Nephron (organoid): Measurements from ENCODE around the gene DUSP22.

Experiments used
- H3K27ac Mint-ChIP-seq, 3 experiments: 2 replicates each; pipeline ENCODE4 v1.8.0; 2020; ENCODE audit warnings: mixed read lengths in 3 of 3, mild to moderate bottlenecking in 2 of 3, moderate library complexity in 1 of 3
- H3K27me3 Mint-ChIP-seq: 2 replicates; pipeline ENCODE4 v1.8.0; 2021; ENCODE audit warnings: low read depth, mild to moderate bottlenecking, moderate library complexity, mixed read lengths
- H3K36me3 Mint-ChIP-seq: 2 replicates; pipeline ENCODE4 v1.8.0; 2020; ENCODE audit warnings: low read depth, mixed read lengths
- H3K4me1 Mint-ChIP-seq: 2 replicates; pipeline ENCODE4 v1.8.0; 2020; ENCODE audit warnings: mixed read lengths
- H3K4me3 Mint-ChIP-seq, 3 experiments: 2 replicates each; pipeline ENCODE4 v1.8.0; 2020; ENCODE audit warnings: mild to moderate bottlenecking in 3 of 3, mixed read lengths in 3 of 3, moderate library complexity in 2 of 3
- H3K9me3 Mint-ChIP-seq: 2 replicates; pipeline ENCODE4 v1.8.0; 2020; ENCODE audit warnings: mixed read lengths
- TF ChIP-seq, protein P1 (sequence below), 3 experiments: fragments of 200-600 bp; sonication (generic); IDR thresholded peaks; one replicate each; pipeline ENCODE4 v1.5.0; 2021; ENCODE audit warnings: antibody characterized with exemption in 3 of 3; ENCODE audit not compliant: unreplicated experiment in 3 of 3

Gene DUSP22

GRCh38 chr6:336159-337114, 44.1 kb downstream of the DUSP22 start:
- H3K9me3 Mint-ChIP-seq, result peaks cover 15% of the 10 kb centered on the region
- TF ChIP-seq, protein P1, sequence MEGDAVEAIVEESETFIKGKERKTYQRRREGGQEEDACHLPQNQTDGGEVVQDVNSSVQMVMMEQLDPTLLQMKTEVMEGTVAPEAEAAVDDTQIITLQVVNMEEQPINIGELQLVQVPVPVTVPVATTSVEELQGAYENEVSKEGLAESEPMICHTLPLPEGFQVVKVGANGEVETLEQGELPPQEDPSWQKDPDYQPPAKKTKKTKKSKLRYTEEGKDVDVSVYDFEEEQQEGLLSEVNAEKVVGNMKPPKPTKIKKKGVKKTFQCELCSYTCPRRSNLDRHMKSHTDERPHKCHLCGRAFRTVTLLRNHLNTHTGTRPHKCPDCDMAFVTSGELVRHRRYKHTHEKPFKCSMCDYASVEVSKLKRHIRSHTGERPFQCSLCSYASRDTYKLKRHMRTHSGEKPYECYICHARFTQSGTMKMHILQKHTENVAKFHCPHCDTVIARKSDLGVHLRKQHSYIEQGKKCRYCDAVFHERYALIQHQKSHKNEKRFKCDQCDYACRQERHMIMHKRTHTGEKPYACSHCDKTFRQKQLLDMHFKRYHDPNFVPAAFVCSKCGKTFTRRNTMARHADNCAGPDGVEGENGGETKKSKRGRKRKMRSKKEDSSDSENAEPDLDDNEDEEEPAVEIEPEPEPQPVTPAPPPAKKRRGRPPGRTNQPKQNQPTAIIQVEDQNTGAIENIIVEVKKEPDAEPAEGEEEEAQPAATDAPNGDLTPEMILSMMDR (IDR thresholded peaks at IDR 0.05; ENCODE audit: unreplicated experiment in 3 of 3), result no peak

GRCh38 chr6:337805-338368, 45.6 kb downstream of the DUSP22 start:
- Mint-ChIP-seq H3K4me1 (peaks cover 22% of the 10 kb centered on the region), H3K36me3 (peaks cover 8% of the 10 kb centered on the region), H3K27ac (no peak overlapping the region), H3K4me3 (no peak overlapping the region), H3K27me3 (no peaks in the 10 kb centered on the region), H3K9me3 (peaks cover 18% of the 10 kb centered on the region)
- TF ChIP-seq, protein P1 (IDR thresholded peaks at IDR 0.05; ENCODE audit: unreplicated experiment in 3 of 3), result no peak

More at GRCh38 chr6:336159-337114, 44.1 kb downstream of the DUSP22 start:
- Mint-ChIP-seq H3K27me3 (no peaks in the 10 kb centered on the region), H3K36me3 (peaks cover 4% of the 10 kb centered on the region), H3K4me1 (peaks cover 22% of the 10 kb centered on the region), H3K4me3 (no peak overlapping the region), H3K27ac (no peak overlapping the region)

DNA sequence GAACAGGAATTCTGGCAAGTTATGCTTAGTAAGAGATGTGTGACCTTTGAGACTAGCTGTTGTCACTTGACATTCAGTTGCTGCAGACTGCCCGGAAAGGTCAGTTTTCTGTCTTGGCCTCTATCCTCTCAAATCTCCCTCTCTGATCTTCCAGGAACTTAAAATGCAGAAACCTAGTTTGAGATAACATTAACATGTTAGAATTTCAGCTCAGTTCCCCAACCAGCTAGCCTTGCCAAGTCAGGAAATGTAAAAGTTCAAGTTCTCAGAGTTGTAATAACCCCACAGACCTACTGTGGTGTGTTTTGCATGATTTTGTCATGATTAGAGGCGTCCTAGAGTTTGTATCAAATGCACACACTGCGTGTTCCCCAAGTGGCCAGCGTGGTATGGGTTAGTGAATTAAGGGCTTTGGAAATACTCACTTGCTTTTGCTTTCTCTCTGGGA, 46.6 kb downstream of the DUSP22 start:
- Mint-ChIP-seq H3K4me3 (no peak overlapping the region), H3K27ac (peak overlapping the region in 1 of 3 experiments; percentile 6), H3K36me3 (peaks cover 8% of the 10 kb centered on the region), H3K9me3 (peaks cover 22% of the 10 kb centered on the region), H3K4me1 (peaks cover 22% of the 10 kb centered on the region), H3K27me3 (no peaks in the 10 kb centered on the region)
- TF ChIP-seq, protein P1 (IDR thresholded peaks at IDR 0.05; ENCODE audit: unreplicated experiment in 3 of 3), result no peak

DNA sequence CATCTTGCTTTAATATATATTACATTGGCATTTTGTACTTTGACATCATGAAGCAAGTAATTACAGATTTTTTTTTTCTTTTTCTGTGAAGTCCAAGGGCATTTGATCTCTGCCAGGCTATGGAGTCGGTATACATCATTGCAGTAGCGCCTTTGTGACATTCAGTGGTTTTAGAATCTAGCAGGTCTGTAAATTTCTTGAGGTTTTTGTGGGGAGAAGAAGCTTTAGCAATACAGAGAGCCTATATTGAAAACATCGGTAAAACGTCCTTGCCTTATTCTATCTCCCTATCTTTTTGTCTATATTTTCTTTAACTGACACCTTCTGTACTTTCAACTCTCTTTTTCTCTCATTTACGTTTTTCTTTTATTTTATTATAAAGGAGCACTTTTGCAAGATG, 47.2 kb downstream of the DUSP22 start:
- peaks cover 27% of the 10 kb centered on the region for H3K9me3 Mint-ChIP-seq
- H3K4me3 Mint-ChIP-seq, result no peak overlapping the region
- no peaks in the 10 kb centered on the region for H3K27me3 Mint-ChIP-seq
- no peak overlapping the region for H3K27ac Mint-ChIP-seq
- peaks cover 9% of the 10 kb centered on the region for H3K36me3 Mint-ChIP-seq
- peaks cover 22% of the 10 kb centered on the region for H3K4me1 Mint-ChIP-seq
- TF ChIP-seq, protein P1 (IDR thresholded peaks at IDR 0.05; ENCODE audit: unreplicated experiment in 3 of 3), result no peak

DNA sequence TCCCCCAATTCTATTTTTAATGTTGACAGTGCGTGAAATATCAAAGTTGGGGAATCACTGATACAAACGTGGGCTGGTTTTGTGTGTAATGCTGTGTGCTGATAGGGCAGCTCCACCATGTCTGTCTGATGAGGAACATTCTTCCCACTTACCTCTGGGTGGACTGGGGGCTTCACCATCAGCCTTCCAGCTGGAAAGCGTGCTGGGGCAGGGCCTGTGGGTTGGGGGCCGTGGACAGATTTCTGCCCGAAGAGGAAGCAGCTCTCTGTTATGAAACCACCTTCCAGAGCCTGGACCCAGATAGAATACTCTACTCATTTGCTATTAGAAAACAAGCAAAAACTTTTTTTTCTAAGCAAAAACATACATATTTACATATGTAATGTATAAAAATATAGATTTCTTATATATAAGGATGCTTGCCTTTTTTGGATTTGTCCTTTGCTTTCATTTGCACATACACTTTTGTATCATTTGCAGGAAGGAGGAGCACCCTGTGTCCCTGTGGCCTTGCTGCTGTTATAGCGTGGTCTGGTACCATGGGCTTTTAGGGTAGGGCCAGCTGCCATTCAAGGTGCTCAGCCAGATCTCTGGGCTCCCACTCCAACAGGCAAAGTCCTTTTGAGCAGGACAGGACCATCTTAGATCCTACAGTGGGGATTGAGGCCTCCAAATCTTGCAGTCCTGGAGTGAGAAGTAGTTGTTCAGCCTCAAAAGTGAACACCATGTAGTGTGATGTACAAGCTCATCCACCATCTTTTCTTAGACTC, 48.1 kb downstream of the DUSP22 start:
- H3K27me3 Mint-ChIP-seq, result no peaks in the 10 kb centered on the region
- no peak overlapping the region for H3K4me3 Mint-ChIP-seq
- peaks cover 11% of the 10 kb centered on the region for H3K36me3 Mint-ChIP-seq
- no peak overlapping the region for H3K27ac Mint-ChIP-seq
- peaks cover 31% of the 10 kb centered on the region for H3K9me3 Mint-ChIP-seq
- TF ChIP-seq, protein P1 (IDR thresholded peaks at IDR 0.05; ENCODE audit: unreplicated experiment in 3 of 3), result no peak
- peaks cover 22% of the 10 kb centered on the region for H3K4me1 Mint-ChIP-seq
